GM18519 (cell line): ENCODE data around the gene GLS2.
"Not testable (repeated sequence)": the region's sequence is repeated elsewhere in the genome, so short reads cannot be mapped to it uniquely, and the experiment has no call there.

ENCODE experiments used
- ATAC-seq: cut with Tn5 transposase; IDR thresholded peaks from one replicate; pipeline ENCODE4 v1.9.1; 2021; ENCODE audit warnings: mild to moderate bottlenecking, moderate library complexity; ENCODE audit not compliant: unreplicated experiment, low FRiP score

The GLS2 gene

GRCh38 chr12:56488041-56488955 lies at the start of gene GLS2:
TSS of gene GLS2 (minus strand) at chr12:56488161. CDS start at chr12:56488118, 43 bp downstream.
- ATAC-seq = no peak

- ATAC-seq = no peak
Measured at GRCh38 chr12:56537546-56537945, 49.6 kb upstream of the GLS2 start.

- ATAC-seq = no peak
Measured at GRCh38 chr12:56530390-56531055, 42.6 kb upstream of the GLS2 start.

DNA sequence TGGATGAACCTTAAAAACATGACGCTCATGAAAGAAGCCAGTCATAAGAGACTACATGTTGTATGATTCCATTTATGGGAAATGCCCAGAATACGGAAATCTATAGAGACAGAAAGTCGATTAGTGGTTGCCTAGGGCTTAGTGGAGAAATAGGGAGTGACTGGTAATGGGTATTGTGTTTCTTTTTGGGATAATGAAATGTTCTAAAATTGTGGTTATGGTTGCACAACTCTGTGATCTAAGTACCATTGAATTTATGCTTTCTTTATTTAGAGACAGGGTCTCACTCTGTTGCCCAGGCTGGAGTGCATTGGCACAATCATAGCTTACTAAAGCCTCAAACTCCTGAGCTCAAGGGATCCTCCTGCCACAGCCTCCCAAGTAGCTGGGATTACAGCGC lies 41.7 kb upstream of the GLS2 start:
- no peak for ATAC-seq

GRCh38 chr12:56528846-56529245 lies 40.9 kb upstream of the GLS2 start:
- ATAC-seq = no peak

DNA sequence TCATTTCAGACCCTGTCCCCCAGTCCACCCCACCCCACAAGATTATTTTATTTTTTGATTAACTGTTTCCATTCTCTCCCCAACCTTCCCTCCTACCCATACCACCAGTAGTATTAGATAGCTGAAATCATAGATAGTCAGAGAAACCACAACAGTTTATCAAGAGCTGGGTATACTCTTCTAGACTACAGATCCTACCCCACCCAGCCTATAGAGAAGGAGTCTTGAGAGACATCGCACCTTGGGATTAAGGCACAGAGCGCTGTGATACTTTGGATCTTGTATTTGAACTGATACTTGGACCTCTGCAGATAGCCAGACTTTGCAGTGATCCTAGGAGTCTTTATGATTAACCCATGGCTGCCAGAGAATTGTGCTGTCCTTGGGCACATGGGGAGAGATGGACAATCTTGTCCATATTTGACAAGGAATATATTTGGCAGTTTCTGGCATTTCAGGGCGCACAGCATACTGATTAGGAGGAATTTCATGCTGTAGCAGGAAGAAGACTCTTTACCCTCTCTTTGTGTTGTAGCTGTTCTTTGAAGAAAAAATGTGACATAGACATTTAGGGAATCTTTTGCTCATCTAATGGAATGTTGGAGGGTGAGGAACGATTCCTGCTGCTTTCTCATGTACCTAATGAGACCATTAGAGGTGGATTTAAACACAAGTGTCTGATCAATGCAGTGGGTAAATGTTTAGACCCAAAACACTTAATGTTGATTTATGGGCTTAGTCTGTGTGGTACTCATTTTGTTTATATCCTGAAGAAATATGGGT lies 34.6 kb upstream of the GLS2 start:
- no peak for ATAC-seq

GRCh38 chr12:56521590-56522371 lies 33.8 kb upstream of the GLS2 start, which contains the start of gene RBMS2:
TSS of gene RBMS2 (plus strand) at chr12:56521820. CDS start at chr12:56522024, 204 bp downstream.
- ATAC-seq = no peak

- no peak for ATAC-seq
Measured at GRCh38 chr12:56521209-56521589, 33.2 kb upstream of the GLS2 start.

DNA sequence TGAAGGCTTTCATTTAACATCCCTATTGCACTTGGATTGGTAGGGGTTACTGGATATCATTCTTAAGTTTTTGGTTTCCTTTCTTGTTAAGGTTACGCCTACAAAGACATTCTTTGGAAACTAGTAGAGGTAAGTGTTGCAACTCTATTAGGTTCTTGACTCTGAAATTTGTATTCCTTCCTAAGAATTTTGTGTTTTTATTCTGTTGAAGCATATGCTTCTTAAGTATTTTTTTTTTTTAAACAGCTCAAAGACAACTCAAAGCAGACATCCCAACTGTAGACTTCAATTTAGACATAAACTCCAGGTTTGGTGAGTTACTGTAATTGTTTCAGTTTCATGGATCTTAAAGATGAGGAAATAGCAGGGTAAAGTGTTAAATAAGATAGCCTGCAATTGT lies 32.5 kb upstream of the GLS2 start:
- no peak for ATAC-seq

GRCh38 chr12:56520048-56520447 lies 32.1 kb upstream of the GLS2 start:
- ATAC-seq = no peak

- no peak for ATAC-seq
Measured at GRCh38 chr12:56518570-56518969, 30.6 kb upstream of the GLS2 start.

GRCh38 chr12:56517854-56518253 lies 29.9 kb upstream of the GLS2 start:
- ATAC-seq = no peak

- ATAC-seq = not testable (repeated sequence)
Measured at GRCh38 chr12:56514014-56514318, 26.0 kb upstream of the GLS2 start.

GRCh38 chr12:56510786-56511185 lies 22.8 kb upstream of the GLS2 start:
- ATAC-seq = no peak

DNA sequence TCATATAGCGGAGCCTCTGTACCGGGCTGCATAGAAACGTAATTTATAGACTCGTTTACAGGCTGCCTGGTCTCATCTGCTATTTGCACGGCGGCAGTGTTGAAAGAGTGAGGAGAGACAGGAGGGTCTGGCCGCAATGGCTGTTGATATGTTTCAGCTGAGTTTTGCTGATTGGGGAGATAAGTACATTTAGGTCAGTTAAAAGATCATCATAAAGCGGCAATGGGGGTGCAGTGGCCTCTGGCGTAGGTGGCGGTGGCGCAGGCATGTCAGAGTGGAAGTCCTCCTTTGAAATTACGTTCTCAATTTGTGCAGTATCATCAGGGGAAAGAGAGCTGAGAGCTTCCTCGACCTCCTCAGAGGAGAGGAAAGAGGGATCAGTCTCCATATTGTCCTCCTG lies 11.9 kb upstream of the GLS2 start:
- not testable (repeated sequence) for ATAC-seq

GRCh38 chr12:56499452-56499851 lies 11.5 kb upstream of the GLS2 start:
- not testable (repeated sequence) for ATAC-seq

GRCh38 chr12:56498126-56498902 lies 10.4 kb upstream of the GLS2 start:
- not testable (repeated sequence) for ATAC-seq

GRCh38 chr12:56496704-56497103 lies 8.7 kb upstream of the GLS2 start:
- not testable (repeated sequence) for ATAC-seq

DNA sequence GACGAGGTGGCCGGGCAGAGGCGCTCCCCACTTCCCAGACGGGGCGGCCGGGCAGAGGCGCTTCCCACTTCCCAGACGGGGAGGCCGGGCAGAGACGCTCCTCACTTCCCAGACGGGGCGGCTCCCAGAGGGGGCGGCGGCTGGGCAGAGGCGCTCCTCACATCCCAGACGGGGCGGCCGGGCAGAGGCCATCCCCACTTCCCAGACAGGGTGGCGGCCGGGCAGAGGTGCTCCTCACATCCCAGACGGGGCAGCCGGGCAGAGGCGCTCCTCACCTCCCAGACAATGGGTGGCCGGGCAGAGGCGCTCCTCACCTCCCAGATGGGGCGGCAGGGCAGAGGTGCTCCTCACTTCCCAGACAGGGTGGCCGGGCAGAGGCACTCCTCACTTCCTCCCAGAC lies 6.5 kb upstream of the GLS2 start:
- ATAC-seq = not testable (repeated sequence)

DNA sequence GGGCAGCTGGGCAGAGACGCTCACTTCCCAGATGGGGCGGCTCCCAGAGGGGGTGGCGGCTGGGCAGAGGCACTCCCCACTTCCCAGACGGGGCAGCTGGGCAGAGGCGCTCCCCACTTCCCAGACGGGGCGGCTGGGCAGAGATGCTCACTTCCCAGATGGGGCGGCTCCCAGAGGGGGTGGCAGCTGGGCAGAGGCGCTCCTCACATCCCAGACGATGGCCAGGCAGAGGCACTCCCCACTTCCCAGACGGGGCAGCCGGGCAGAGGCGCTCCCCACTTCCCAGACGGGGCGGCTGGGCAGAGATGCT lies 6.1 kb upstream of the GLS2 start:
- ATAC-seq = not testable (repeated sequence)
